SKM-1 (cell line): ENCODE data around the gene ATP9B.
"Not testable (repeated sequence)": the region's sequence is repeated elsewhere in the genome, so short reads cannot be mapped to it uniquely, and the experiment has no call there.

Experiments used
- DNase-seq: peaks from one replicate; lab custom pipeline; 2025; ENCODE audit not compliant: unreplicated experiment; lab: John Stamatoyannopoulos, UW

ATP9B gene

GRCh38 chr18:79275992-79276391, 206.8 kb downstream of the ATP9B start:
- no peak for DNase-seq

DNA sequence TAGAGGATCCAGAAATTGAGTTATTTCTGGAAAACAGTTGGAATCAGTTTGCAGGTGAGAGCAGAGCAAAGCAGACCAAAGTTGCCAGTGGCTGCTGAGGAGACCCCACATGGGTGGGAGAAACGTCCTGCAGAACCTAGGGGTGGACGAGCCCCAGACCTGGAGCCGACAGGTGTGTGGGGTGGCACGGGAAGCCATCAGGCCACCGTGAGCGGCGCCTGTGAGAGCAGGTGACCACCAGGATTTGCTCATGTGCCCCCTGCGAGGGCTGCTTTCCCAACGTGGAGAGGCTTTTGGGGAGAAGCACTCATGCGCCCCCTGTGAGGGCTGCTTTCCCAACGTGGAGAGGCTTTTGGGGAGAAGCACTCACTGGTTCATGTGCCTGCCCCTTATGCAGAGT, 209.7 kb downstream of the ATP9B start:
- no peak for DNase-seq

- no peak for DNase-seq
Measured at GRCh38 chr18:79283131-79283810, 214.1 kb downstream of the ATP9B start.

DNA sequence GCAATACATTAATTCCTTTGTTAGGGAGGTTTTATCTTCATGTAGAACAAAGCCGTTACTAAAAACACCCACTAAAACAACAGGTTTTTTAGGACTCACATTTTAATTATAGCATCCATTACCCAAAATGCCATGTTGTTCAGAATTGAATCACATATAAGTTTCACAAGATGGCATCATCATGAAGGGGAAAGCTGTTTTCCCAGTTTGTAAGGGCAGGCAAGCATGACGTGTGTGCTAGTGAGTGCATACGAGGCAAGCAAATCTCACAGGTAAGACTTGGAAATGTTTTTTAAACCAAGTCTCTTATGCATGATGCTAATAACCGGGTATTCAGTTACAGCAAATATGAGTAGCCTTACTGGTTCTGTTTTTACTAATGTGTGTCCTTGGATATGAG, 214.7 kb downstream of the ATP9B start:
- DNase-seq, result no peak

DNA sequence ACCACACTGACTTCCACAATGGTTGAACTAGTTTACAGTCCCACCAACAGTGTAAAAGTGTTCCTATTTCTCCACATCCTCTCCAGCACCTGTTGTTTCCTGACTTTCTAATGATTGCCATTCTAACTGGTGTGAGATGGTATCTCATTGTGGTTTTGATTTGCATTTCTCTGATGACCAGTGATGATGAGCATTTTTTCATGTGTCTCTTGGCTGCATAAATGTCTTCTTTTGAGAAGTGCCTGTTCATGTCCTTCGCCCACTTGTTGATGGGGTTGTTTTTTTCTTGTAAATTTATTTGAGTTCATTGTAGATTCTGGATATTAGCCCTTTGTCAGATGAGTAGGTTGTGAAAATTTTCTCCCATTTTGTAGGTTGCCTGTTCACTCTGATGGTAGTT, 216.0 kb downstream of the ATP9B start:
- not testable (repeated sequence) for DNase-seq

GRCh38 chr18:79290409-79290808, 221.2 kb downstream of the ATP9B start:
- not testable (repeated sequence) for DNase-seq

GRCh38 chr18:79290876-79291275, 221.7 kb downstream of the ATP9B start:
- no peak for DNase-seq

DNA sequence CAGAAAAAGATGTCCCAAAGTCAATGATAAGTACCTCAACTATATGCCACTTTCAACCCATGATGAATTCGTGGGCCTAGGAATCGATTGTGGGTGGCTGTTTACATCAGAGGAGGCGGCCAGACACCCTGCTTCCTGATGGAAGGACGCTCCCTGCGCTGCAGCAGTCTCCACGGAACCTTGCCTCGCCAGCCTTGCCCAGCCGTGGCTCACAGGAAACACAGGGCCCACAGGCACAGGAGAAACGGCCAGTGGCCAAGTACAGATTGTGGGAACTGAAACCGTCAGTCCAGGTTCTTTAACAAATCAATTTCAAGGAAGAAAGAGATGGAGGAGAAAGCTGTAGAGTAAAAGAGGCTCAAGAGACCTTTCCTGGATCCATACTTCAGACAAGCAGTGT, 225.0 kb downstream of the ATP9B start:
- DNase-seq, result no peak

DNA sequence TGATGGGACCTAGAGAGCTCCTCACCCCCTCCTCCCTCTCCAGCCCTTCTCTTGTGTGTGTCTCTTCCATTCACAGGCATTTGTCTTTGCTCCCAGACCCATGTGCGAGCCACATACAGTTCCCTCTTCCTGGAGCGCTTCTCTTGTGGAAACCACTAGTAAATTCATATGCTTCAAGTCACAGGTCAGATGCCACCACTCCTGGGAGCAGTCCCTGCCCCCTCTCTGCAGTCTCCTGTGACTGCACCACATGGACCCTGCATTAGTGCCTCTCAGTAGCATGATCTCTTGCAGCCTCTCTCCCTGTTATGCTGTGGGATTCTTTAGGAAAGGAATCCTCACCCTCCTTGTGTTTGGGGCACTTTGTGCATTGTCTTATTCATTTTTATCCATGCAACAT, 230.1 kb downstream of the ATP9B start:
- no peak for DNase-seq

- DNase-seq, result no peak
Measured at GRCh38 chr18:79299711-79300110, 230.5 kb downstream of the ATP9B start.

DNA sequence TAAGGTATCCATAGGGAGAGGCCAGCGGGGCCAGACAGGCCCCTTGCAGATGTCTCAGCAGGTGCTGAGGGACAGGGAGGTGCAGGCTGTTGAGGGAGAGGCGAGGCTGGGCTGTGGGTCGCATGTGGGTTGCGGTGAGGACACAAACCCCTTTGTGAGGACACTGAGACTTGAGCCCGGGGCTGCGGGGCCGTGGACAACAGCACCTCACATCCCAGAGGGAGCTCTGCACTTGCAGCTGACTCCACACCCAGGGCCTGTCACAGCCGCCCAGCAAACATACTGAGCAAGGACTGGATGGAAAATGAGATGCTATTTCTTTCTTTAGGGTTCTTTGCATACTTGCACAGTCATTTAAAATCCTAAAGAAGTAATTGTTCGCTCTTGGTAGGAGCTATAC, 231.2 kb downstream of the ATP9B start:
- DNase-seq, result no peak

DNA sequence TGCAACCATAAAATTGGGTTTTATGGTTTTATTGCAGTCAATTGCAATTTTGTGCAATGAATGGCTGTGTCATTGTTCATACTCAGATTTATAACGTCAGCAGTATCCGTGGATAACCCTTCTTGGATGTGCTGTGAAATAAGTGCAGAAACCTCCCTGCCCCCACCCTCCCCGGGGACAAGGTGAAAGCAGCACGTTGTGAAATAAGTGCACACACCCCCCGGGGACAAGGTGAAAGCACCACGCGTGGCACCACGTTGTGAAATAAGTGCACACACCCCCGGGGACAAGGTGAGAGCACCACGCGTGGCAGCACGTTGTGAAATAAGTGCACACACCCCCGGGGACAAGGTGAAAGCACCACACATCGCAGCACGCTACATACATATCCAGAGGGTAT, 232.9 kb downstream of the ATP9B start:
- DNase-seq, result no peak

- DNase-seq, result no peak
Measured at GRCh38 chr18:79305911-79306310, 236.7 kb downstream of the ATP9B start.

DNA sequence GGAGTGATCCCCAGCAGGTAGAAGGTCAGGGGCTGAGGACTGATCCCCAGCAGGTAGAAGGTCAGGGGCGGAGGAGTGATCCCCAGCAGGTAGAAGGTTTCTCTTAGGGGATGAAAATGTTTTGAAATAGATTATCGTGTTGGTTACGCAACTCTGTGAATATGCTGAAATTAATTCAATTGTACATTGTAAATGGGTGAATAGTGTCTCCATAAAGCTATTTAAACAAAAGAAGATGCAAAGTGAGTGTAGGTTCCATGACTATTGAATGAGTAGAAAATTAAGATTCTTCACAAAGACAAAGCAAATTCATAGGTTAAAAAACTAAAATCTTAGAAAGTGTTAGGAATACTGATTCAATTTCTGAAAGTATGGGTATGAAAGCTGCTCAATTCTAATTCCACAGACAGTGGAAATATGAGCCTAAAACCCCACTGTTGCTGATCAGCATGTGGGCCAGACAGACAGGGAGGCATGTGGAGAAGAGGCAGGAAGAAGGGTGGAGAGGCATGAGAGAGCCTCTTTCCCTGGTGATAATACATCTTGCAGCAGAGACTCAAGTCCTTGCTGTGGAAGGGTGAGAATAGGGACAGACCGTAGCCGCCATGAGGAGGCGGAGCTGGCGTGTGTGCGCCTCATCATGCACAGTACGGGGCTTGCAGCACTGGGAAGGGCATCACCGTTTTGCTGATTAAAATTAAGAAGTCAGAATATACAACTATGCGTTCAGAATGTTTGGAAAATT, 240.6 kb downstream of the ATP9B start:
- no peak for DNase-seq

- no peak for DNase-seq
Measured at GRCh38 chr18:79314838-79315388, 245.7 kb downstream of the ATP9B start.

DNA sequence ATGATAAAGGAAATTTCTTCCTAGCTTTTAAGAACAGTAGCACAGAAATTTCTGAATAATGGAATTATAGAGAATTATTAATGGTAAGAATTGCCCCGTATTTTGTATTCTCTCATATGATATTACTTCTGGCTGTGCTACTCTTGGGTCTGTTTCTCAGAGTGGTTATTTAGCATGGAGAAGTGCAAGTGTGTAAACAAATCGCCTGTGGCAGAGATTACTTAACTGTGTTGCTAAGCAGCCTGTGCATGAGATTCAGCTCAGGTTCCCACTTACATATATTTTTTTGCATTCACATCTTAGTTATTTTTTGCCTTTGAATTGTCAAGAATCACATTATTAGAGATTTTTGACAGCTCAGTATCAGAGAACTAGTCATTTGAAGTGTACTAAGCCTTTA, 246.4 kb downstream of the ATP9B start:
- no peak for DNase-seq

- DNase-seq, result no peak
Measured at GRCh38 chr18:79317703-79318102, 248.5 kb downstream of the ATP9B start.

GRCh38 chr18:79318142-79318673, 249.0 kb downstream of the ATP9B start:
- no peak for DNase-seq

DNA sequence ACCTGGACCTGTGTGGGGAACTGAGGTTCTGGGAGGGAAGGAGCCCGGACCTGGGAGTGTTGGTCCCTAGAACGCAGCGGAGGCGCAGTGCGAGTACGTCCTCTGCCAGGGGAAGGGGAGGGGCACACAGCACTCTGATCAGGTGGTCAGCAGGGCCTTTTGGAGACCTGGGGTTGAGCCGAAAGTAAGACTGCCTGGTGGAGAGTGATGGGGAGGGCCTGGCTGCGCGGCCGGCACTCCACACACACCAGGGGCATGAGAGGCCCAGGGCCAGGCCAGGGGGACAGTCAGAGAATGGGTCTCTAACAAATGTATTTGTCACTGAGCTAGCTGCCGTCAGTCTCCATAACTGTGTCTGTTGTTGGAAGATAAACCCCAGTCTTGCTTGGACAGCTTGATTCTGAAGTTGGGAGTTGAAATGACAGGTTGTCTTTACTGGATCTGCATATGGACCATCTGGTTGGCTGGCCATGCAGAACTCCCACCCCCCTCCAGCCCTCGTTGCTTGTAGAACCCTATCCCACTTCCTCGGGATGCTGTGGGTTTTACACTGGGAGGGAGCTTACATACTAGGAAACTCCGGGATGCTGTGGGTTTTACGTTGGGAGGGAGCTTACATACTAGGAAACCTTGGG, 251.1 kb downstream of the ATP9B start:
- no peak for DNase-seq

GRCh38 chr18:79321625-79322405, 252.6 kb downstream of the ATP9B start:
- no peak for DNase-seq

- DNase-seq, result no peak
Measured at GRCh38 chr18:79322441-79322840, 253.2 kb downstream of the ATP9B start.
